Measurements from ENCODE around the gene ITSN1. TPM values are rescaled to one million over a fixed set of nuclear protein-coding genes. Genes with fewer than 3 reads are reported as not detected.

ITSN1 gene
- polyA plus RNA-seq, 3 donors: 6.8 to 114 (median 40.2) TPM

GRCh38 chr21:33816174-33816573, 173.9 kb downstream of the ITSN1 start:
- no peak overlapping the region for H3K27ac ChIP-seq (ENCODE audit: low read depth, low read length)
- 60 to 80% (median 61%) methylated on average over 2 of the region's 2 CpGs for WGBS, 3 donors

- whole genome bisulfite sequencing, 3 donors: 86 to 93% (median 88%) methylated on average over 7 of the region's 7 CpGs
- H3K27ac ChIP-seq (ENCODE audit: low read depth, low read length): no peak overlapping the region
Measured at GRCh38 chr21:33817138-33817537, 174.8 kb downstream of the ITSN1 start.

GRCh38 chr21:33817663-33818451, 175.6 kb downstream of the ITSN1 start:
- WGBS, 3 donors: 68 to 81% (median 73%) methylated on average over 6 of the region's 6 CpGs
- no peak overlapping the region for H3K27ac ChIP-seq (ENCODE audit: low read depth, low read length)

GRCh38 chr21:33820230-33820770, 178.0 kb downstream of the ITSN1 start:
- no peak overlapping the region for H3K27ac ChIP-seq (ENCODE audit: low read depth, low read length)

- H3K27ac ChIP-seq (ENCODE audit: low read depth, low read length): no peak overlapping the region
- 35 to 60% (median 56%) methylated on average over 2 of the region's 2 CpGs for WGBS, 3 donors
Measured at GRCh38 chr21:33820798-33821197, 178.5 kb downstream of the ITSN1 start.

GRCh38 chr21:33821503-33822322, 179.4 kb downstream of the ITSN1 start:
- WGBS, 3 donors: 49 to 78% (median 74%) methylated on average over 7 of the region's 7 CpGs
- no peak overlapping the region for H3K27ac ChIP-seq (ENCODE audit: low read depth, low read length)

GRCh38 chr21:33824156-33824941, 182.0 kb downstream of the ITSN1 start:
- WGBS, 3 donors: 81 to 95% (median 88%) methylated on average over 11 of the region's 11 CpGs
- no peak overlapping the region for H3K27ac ChIP-seq (ENCODE audit: low read depth, low read length)

GRCh38 chr21:33825419-33825818, 183.1 kb downstream of the ITSN1 start:
- WGBS, 3 donors: 73 to 82% (median 78%) methylated on average over 3 of the region's 3 CpGs
- H3K27ac ChIP-seq (ENCODE audit: low read depth, low read length): no peak overlapping the region

- no peak overlapping the region for H3K27ac ChIP-seq (ENCODE audit: low read depth, low read length)
- 58 to 67% (median 64%) methylated on average over 2 of the region's 2 CpGs for WGBS, 3 donors
Measured at GRCh38 chr21:33825915-33826314, 183.6 kb downstream of the ITSN1 start.

GRCh38 chr21:33828083-33828482, 185.8 kb downstream of the ITSN1 start:
- 74 to 87% (median 86%) methylated on average over 4 of the region's 4 CpGs for WGBS, 3 donors
- H3K27ac ChIP-seq (ENCODE audit: low read depth, low read length): no peak overlapping the region

GRCh38 chr21:33828577-33828976, 186.3 kb downstream of the ITSN1 start:
- no peak overlapping the region for H3K27ac ChIP-seq (ENCODE audit: low read depth, low read length)
- WGBS, 3 donors: 67 to 81% (median 68%) methylated on average over 4 of the region's 4 CpGs

GRCh38 chr21:33829844-33830243, 187.5 kb downstream of the ITSN1 start:
- no peak overlapping the region for H3K27ac ChIP-seq (ENCODE audit: low read depth, low read length)
- 96 to 97% (median 97%) methylated on average over 9 of the region's 9 CpGs for WGBS, 3 donors

- WGBS, 3 donors: 85 to 86% (median 86%) methylated on average over 17 of the region's 17 CpGs
- no peak overlapping the region for H3K27ac ChIP-seq (ENCODE audit: low read depth, low read length)
Measured at GRCh38 chr21:33831962-33832659, 189.8 kb downstream of the ITSN1 start.

GRCh38 chr21:33834801-33835500, 192.7 kb downstream of the ITSN1 start:
- no peak overlapping the region for H3K27ac ChIP-seq (ENCODE audit: low read depth, low read length)
- WGBS, 3 donors: 84 to 89% (median 87%) methylated on average over 5 of the region's 5 CpGs

GRCh38 chr21:33835920-33836319, 193.6 kb downstream of the ITSN1 start:
- no peak overlapping the region for H3K27ac ChIP-seq (ENCODE audit: low read depth, low read length)
- 73 to 97% (median 77%) methylated on average over 4 of the region's 4 CpGs for WGBS, 3 donors

- H3K27ac ChIP-seq (ENCODE audit: low read depth, low read length): no peak overlapping the region
- 89 to 95% (median 93%) methylated on average over 11 of the region's 11 CpGs for WGBS, 3 donors
Measured at GRCh38 chr21:33836408-33836807, 194.1 kb downstream of the ITSN1 start.

GRCh38 chr21:33839167-33839716, 196.9 kb downstream of the ITSN1 start:
- no peak overlapping the region for H3K27ac ChIP-seq (ENCODE audit: low read depth, low read length)
- WGBS, 3 donors: 89 to 98% (median 97%) methylated on average over 5 of the region's 5 CpGs
